ENCODE measurements around the gene SLC38A9. TPM values are rescaled to one million over a fixed set of nuclear protein-coding genes. Genes with fewer than 3 reads are reported as not detected.

The SLC38A9 gene
- total RNA-seq, 1 donor from 2014 or later = 57.8 TPM

- no peak for DNase-seq (ENCODE audit: low read depth)
Observed at GRCh38 chr5:55582256-55582655, 129.9 kb downstream of the SLC38A9 start.

GRCh38 chr5:55580042-55580441 is 132.1 kb downstream of the SLC38A9 start:
- no peak for DNase-seq (ENCODE audit: low read depth)

GRCh38 chr5:55578771-55579170 is 133.4 kb downstream of the SLC38A9 start:
- DNase-seq (ENCODE audit: low read depth) = no peak

- DNase-seq (ENCODE audit: low read depth) = no peak
Observed at GRCh38 chr5:55577353-55578060, 134.6 kb downstream of the SLC38A9 start.

GRCh38 chr5:55576661-55577060 is 135.5 kb downstream of the SLC38A9 start:
- DNase-seq (ENCODE audit: low read depth) = no peak

Other genes starting within 250 kb of the SLC38A9 start
- gene PLPP1, start 177.4 kb downstream of the SLC38A9 start, total RNA-seq = 43.6 and 70.6 TPM in 2 replicates
- not detected in 2 replicates for gene DDX4, start 25.7 kb upstream of the SLC38A9 start, total RNA-seq
- 1.0 and 1.2 TPM in 2 replicates for gene IL31RA, start 139.0 kb upstream of the SLC38A9 start, total RNA-seq